GM18519 (cell line): Measurements from ENCODE around the gene SLC6A11.

ENCODE experiments used
- ATAC-seq: cut with Tn5 transposase; IDR thresholded peaks from one replicate; pipeline ENCODE4 v1.9.1; 2021; ENCODE audit warnings: mild to moderate bottlenecking, moderate library complexity; ENCODE audit not compliant: unreplicated experiment, low FRiP score

The SLC6A11 gene

GRCh38 chr3:10928407-10928960 is 112.5 kb downstream of the SLC6A11 start:
- ATAC-seq = no peak

GRCh38 chr3:10928961-10929471 is 113.0 kb downstream of the SLC6A11 start:
- no peak for ATAC-seq

- ATAC-seq = no peak
Measured at GRCh38 chr3:10929978-10930665, 114.1 kb downstream of the SLC6A11 start.

GRCh38 chr3:10930666-10931040 is 114.6 kb downstream of the SLC6A11 start:
- no peak for ATAC-seq

GRCh38 chr3:10932596-10932995 is 116.6 kb downstream of the SLC6A11 start:
- ATAC-seq = no peak

- ATAC-seq = no peak
Measured at GRCh38 chr3:10933021-10933420, 117.0 kb downstream of the SLC6A11 start.

GRCh38 chr3:10933470-10933804 is 117.4 kb downstream of the SLC6A11 start:
- ATAC-seq = no peak

GRCh38 chr3:10933805-10934481 is 117.9 kb downstream of the SLC6A11 start:
- no peak for ATAC-seq

- no peak for ATAC-seq
Measured at GRCh38 chr3:10935028-10935427, 119.0 kb downstream of the SLC6A11 start.

- no peak for ATAC-seq
Measured at GRCh38 chr3:10935846-10936631, 120.0 kb downstream of the SLC6A11 start.

- no peak for ATAC-seq
Measured at GRCh38 chr3:10936686-10937085, 120.7 kb downstream of the SLC6A11 start.

- no peak for ATAC-seq
Measured at GRCh38 chr3:10937141-10937825, 121.3 kb downstream of the SLC6A11 start.

- no peak for ATAC-seq
Measured at GRCh38 chr3:10939556-10939955, 123.5 kb downstream of the SLC6A11 start.

- no peak for ATAC-seq
Measured at GRCh38 chr3:10940106-10940505, 124.1 kb downstream of the SLC6A11 start.

- ATAC-seq = no peak
Measured at GRCh38 chr3:10941972-10942371, 125.9 kb downstream of the SLC6A11 start.

- ATAC-seq = no peak
Measured at GRCh38 chr3:10942690-10943205, 126.7 kb downstream of the SLC6A11 start.

- no peak for ATAC-seq
Measured at GRCh38 chr3:10944866-10945265, 128.8 kb downstream of the SLC6A11 start.

- no peak for ATAC-seq
Measured at GRCh38 chr3:10945683-10946287, 129.8 kb downstream of the SLC6A11 start.

- no peak for ATAC-seq
Measured at GRCh38 chr3:10946526-10946925, 130.5 kb downstream of the SLC6A11 start.

GRCh38 chr3:10948326-10948725 is 132.3 kb downstream of the SLC6A11 start:
- no peak for ATAC-seq
